Measurements from ENCODE around the gene HYCC1.
A peak's percentile ranks its signal among the peaks of the same experiment; 100 is the strongest.

The HYCC1 gene

GRCh38 chr7:23016345-23017253 is 2.7 kb upstream of the HYCC1 start:
- no peak overlapping the region for H3K4me3 ChIP-seq (ENCODE audit: low read depth, low read length)
- in situ Hi-C loops (cut with HindIII; ENCODE audit: low sequenced_read_pairs) = no loop called here
- DNase-seq (ENCODE audit: low read depth) = no peak
- no peak for TF ChIP-seq CTCF (IDR thresholded peaks at IDR 0.05; ENCODE audit: low read depth, low read length, missing control alignments)

- no peak for TF ChIP-seq CTCF (IDR thresholded peaks at IDR 0.05; ENCODE audit: low read depth, low read length, missing control alignments)
- in situ Hi-C loops (cut with HindIII; ENCODE audit: low sequenced_read_pairs) = no loop called here
- H3K4me3 ChIP-seq (ENCODE audit: low read depth, low read length) = no peak overlapping the region
- DNase-seq (ENCODE audit: low read depth) = no peak
Observed at GRCh38 chr7:23014681-23015080, 751 bp upstream of the HYCC1 start.

DNA sequence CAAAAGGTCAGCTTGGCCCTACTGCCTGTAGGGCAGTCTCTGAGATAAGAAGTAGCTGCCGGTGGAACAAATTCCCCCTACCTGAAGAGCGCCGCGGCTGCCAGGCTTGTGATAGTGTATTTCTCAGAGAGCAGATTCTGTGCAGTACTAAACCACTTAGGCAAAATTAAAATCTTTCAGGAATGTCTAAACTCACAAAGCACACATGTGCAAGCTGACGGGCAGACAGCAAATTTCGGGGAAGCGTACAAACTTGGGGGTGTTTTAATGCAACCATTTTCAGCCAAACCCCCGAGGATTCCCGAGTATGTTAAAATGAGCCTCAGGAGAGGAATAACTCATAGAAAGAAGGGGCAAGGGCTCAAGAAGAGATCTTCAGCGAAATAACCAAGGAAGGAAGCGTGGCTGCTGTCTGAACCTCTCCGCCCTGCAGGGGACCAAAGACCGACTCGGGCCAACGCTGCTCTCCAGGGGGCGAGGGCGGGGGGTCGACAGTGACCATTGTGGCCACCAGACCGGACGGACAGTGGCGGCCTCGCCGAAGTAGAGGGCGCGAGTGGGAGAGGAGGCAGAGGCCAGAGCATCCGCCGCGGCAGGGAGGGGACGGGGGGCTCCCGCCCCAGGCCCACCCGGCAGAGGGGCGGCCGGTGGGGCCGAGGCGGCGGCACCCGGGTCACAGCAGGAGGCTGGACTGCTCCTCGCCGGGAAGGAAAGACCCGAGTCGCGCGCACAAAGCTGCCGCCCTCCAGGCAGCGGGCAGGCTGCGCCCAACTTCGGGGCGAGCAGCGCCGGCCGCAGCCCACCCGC is 819 bp downstream of the HYCC1 start:
- no peak for DNase-seq (ENCODE audit: low read depth)
- in situ Hi-C loops (cut with HindIII; ENCODE audit: low sequenced_read_pairs) = no loop called here
- TF ChIP-seq CTCF (IDR thresholded peaks at IDR 0.05; ENCODE audit: low read depth, low read length, missing control alignments) = peak; percentile 1
- peak overlapping the region; percentile 73 for H3K4me3 ChIP-seq (ENCODE audit: low read depth, low read length)

GRCh38 chr7:23012186-23012585 is 1.7 kb downstream of the HYCC1 start:
- peak overlapping the region; percentile 73 for H3K4me3 ChIP-seq (ENCODE audit: low read depth, low read length)
- in situ Hi-C loops (cut with HindIII; ENCODE audit: low sequenced_read_pairs) = no loop called here
- no peak for DNase-seq (ENCODE audit: low read depth)
- TF ChIP-seq CTCF (IDR thresholded peaks at IDR 0.05; ENCODE audit: low read depth, low read length, missing control alignments) = no peak

GRCh38 chr7:23011222-23011924 is 2.6 kb downstream of the HYCC1 start:
- DNase-seq (ENCODE audit: low read depth) = no peak
- no peak overlapping the region for H3K4me3 ChIP-seq (ENCODE audit: low read depth, low read length)
- no peak for TF ChIP-seq CTCF (IDR thresholded peaks at IDR 0.05; ENCODE audit: low read depth, low read length, missing control alignments)
- in situ Hi-C loops (cut with HindIII; ENCODE audit: low sequenced_read_pairs) = no loop called here

DNA sequence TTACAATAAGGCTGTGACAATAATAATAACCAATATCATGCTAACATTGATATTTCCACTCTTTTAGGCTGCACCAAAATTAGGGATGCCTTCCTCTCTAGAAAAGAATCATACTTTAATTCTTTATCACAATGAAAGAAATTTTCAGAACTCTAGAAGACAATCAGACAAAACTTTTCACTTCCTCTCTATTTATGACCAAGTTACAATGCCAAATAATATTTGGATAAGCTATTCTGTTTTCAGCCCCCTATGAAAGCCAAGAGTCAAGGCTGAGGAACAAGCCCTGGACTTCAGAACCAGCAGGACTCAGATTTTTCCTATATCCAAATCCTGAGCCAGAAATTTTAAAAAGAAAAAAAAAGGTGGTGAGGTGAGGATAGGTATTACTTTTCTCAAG is 4.6 kb downstream of the HYCC1 start:
- in situ Hi-C loops (cut with HindIII; ENCODE audit: low sequenced_read_pairs) = no loop called here
- no peak overlapping the region for H3K4me3 ChIP-seq (ENCODE audit: low read depth, low read length)
- no peak for DNase-seq (ENCODE audit: low read depth)
- no peak for TF ChIP-seq CTCF (IDR thresholded peaks at IDR 0.05; ENCODE audit: low read depth, low read length, missing control alignments)

All from astrocyte of the cerebellum (primary cell).